HepG2 (cell line): ENCODE results near the gene DUS1L. TPM values are rescaled to one million over a fixed set of nuclear protein-coding genes. Genes with fewer than 3 reads are reported as not detected.

ENCODE experiments used
- ARHGAP35 ChIP-seq: sonication (generic); formaldehyde crosslinking; IDR thresholded peaks from 2 replicates; pipeline ENCODE4 v1.9.0; 2022; ENCODE audit warnings: mild to moderate bottlenecking, inconsistent platforms, moderate library complexity, missing genetic modification reagents, borderline replicate concordance
- CBFB ChIP-seq: sonication (generic); formaldehyde crosslinking; IDR thresholded peaks from 2 replicates; pipeline ENCODE4 v1.4.0; 2020; ENCODE audit warnings: missing genetic modification reagents
- ETV6 ChIP-seq: sonication (generic); formaldehyde crosslinking; conservative IDR thresholded peaks from 2 replicates; pipeline ENCODE4 v1.4.0; 2020; ENCODE audit warnings: missing genetic modification reagents
- FOXO1 ChIP-seq: sonication (generic); formaldehyde crosslinking; IDR thresholded peaks from 2 replicates; pipeline ENCODE4 v1.4.0; 2020; ENCODE audit warnings: missing genetic modification reagents
- HHEX ChIP-seq: IDR thresholded peaks from 2 replicates; pipeline ENCODE4 v1.6.1; 2016; ENCODE audit warnings: control low read depth
- HOXA9 ChIP-seq: sonication (generic); formaldehyde crosslinking; IDR thresholded peaks from 2 replicates; pipeline ENCODE4 v1.8.1; 2022; ENCODE audit warnings: missing genetic modification reagents, mild to moderate bottlenecking, moderate library complexity, borderline replicate concordance
- IKZF1 ChIP-seq: fragments of 450-650 bp; IDR thresholded peaks from 2 replicates; pipeline ENCODE4 v1.7.1; 2016
- KAT8 ChIP-seq: IDR thresholded peaks from 2 replicates; pipeline ENCODE4 v1.6.1; 2016; ENCODE audit warnings: missing genetic modification reagents, missing compliant biosample characterization
- KDM5B ChIP-seq: sonication (generic); formaldehyde crosslinking; IDR thresholded peaks from 2 replicates; pipeline ENCODE4 v1.4.0; 2020; ENCODE audit warnings: missing genetic modification reagents, mild to moderate bottlenecking, borderline replicate concordance
- KLF12 ChIP-seq: sonication (generic); formaldehyde crosslinking; IDR thresholded peaks from 2 replicates; pipeline ENCODE4 v1.4.0; 2020; ENCODE audit warnings: missing genetic modification reagents, borderline replicate concordance
- NFKBIZ ChIP-seq: IDR thresholded peaks from 2 replicates; pipeline ENCODE4 v1.6.1; 2018; ENCODE audit warnings: missing genetic modification reagents, missing compliant biosample characterization
- SMC3 ChIP-seq: IDR thresholded peaks from 2 replicates; pipeline ENCODE4 v1.6.1; 2011; ENCODE audit warnings: low read length, improper control_type of control experiment
- WIZ ChIP-seq: sonication (generic); formaldehyde crosslinking; IDR thresholded peaks from 2 replicates; pipeline ENCODE4 v1.5.1; 2020; ENCODE audit warnings: mild to moderate bottlenecking, missing genetic modification reagents
- ZFP82 ChIP-seq: sonication (generic); formaldehyde crosslinking; IDR thresholded peaks from 2 replicates; pipeline ENCODE4 v1.5.1; 2020; ENCODE audit warnings: mild to moderate bottlenecking, missing genetic modification reagents, borderline replicate concordance
- ZIK1 ChIP-seq: sonication (generic); formaldehyde crosslinking; IDR thresholded peaks from 2 replicates; pipeline ENCODE4 v1.5.0; 2020; ENCODE audit warnings: mild to moderate bottlenecking, low read depth, missing genetic modification reagents, borderline replicate concordance
- ZNF136 ChIP-seq: sonication (generic); formaldehyde crosslinking; IDR thresholded peaks from 2 replicates; pipeline ENCODE4 v1.8.1; 2022; ENCODE audit warnings: low read depth, mild to moderate bottlenecking, moderate library complexity, missing genetic modification reagents
- ZNF570 ChIP-seq: sonication (generic); formaldehyde crosslinking; IDR thresholded peaks from 2 replicates; pipeline ENCODE4 v1.4.0; 2020; ENCODE audit warnings: mild to moderate bottlenecking, missing genetic modification reagents, borderline replicate concordance
- ZNF776 ChIP-seq: sonication (generic); formaldehyde crosslinking; IDR thresholded peaks from 2 replicates; pipeline ENCODE4 v1.4.0; 2020; ENCODE audit warnings: mild to moderate bottlenecking, missing genetic modification reagents
- ZSCAN22 ChIP-seq: sonication (generic); formaldehyde crosslinking; IDR thresholded peaks from 2 replicates; pipeline ENCODE4 v1.4.0; 2020; ENCODE audit warnings: mild to moderate bottlenecking, missing genetic modification reagents
- polyA plus RNA-seq, 8 experiments: library from polyadenylated mRNA; depleted of rRNA in 3 of 8; stranded (reverse) in 7 of 8; unstranded in 1 of 8; fragments of >200 nt; fragmentation: Illumina TruSeq in 4 of 8; extraction: Trizol in 4 of 8; gene quantifications; 2 replicates each; pipeline versions ENCODE4 v1.2.1 to v1.2.3, GENCODE V29; 2011 to 2016; ENCODE audit warnings: low read depth in 4 of 8, missing spikeins in 1 of 8, mixed read lengths in 1 of 8; ENCODE audit not compliant: insufficient read depth in 1 of 8
- total RNA-seq, 5 experiments: library from RNA; depleted of rRNA; stranded (reverse); fragments of >200 nt; fragmentation: Illumina TruSeq; extraction: Trizol; gene quantifications; 2 replicates each; pipeline ENCODE4 v1.2.3, GENCODE V29; 2016; ENCODE audit warnings: low read depth in 1 of 5
- TF ChIP-seq, protein P1 (sequence below): fragments of 450-650 bp; IDR thresholded peaks from 2 replicates; pipeline ENCODE4 v1.6.1; 2016
- TF ChIP-seq, protein P2 (sequence below): sonication (generic); formaldehyde crosslinking; IDR thresholded peaks from 2 replicates; pipeline ENCODE4 v1.5.0; 2020; ENCODE audit warnings: missing genetic modification reagents, mild to moderate bottlenecking, borderline replicate concordance
- TF ChIP-seq, protein P3 (sequence below): IDR thresholded peaks from 2 replicates; pipeline ENCODE4 v1.6.1; 2016; ENCODE audit warnings: missing biosample characterization, missing genetic modification reagents, low read depth
- TF ChIP-seq, protein P4 (sequence below): sonication (generic); formaldehyde crosslinking; IDR thresholded peaks from 2 replicates; pipeline ENCODE4 v1.5.1; 2020; ENCODE audit warnings: mild to moderate bottlenecking, missing genetic modification reagents
- TF ChIP-seq, protein P5 (sequence below): sonication (generic); formaldehyde crosslinking; IDR thresholded peaks from 2 replicates; pipeline ENCODE4 v1.5.1; 2020; ENCODE audit warnings: missing genetic modification reagents, mild to moderate bottlenecking, borderline replicate concordance

DUS1L gene
- total and polyA plus RNA-seq, 2 of the 13 experiments (the other 11 are each of a cell fraction or from before 2014, with no cell fraction given), result 81.0 to 109 TPM

DNA sequence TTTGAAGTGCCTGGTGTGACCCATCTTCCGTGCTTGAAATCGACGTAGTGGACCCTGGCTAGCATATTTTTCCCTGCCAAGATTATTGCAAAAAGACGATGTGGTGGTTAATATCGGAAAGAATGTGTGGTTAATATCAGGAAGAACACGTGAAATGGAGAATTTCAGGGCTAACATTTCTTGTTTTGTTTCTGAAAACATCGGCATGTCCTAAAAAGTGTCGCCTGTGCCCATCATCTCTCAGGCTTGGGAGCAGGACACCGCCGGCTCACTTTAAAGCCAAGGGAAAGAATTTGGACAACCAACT is 27.8 kb downstream of the DUS1L start (continued):
- TF ChIP-seq ZNF136 (CRISPR knock-in tag) (peak; percentile 31; the same call in 1 of the 2 replicates), ZFP82 (CRISPR knock-in tag) (peak; percentile 14; the same call in 1 of the 2 replicates), KAT8 (peak; percentile 3; the same call in 1 of the 2 replicates), ETV6 (CRISPR knock-in tag) (no peak), HOXA9 (no peak), ARHGAP35 (CRISPR knock-in tag) (no peak), CBFB (CRISPR knock-in tag) (no peak), KLF12 (CRISPR knock-in tag) (no peak), IKZF1 (no peak), HHEX (CRISPR knock-in tag) (no peak), KDM5B (CRISPR knock-in tag) (no peak), SMC3 (no peak), ZNF570 (no peak), ZNF776 (CRISPR knock-in tag) (no peak), FOXO1 (CRISPR knock-in tag) (no peak), NFKBIZ (0 out of 2 replicates have a peak, but pooled peaks have one; percentile 6), ZSCAN22 (CRISPR knock-in tag) (no peak), WIZ (0 out of 2 replicates have a peak, but pooled peaks have one; percentile 3), ZIK1 (CRISPR knock-in tag) (no peak)
- TF ChIP-seq, protein P1, sequence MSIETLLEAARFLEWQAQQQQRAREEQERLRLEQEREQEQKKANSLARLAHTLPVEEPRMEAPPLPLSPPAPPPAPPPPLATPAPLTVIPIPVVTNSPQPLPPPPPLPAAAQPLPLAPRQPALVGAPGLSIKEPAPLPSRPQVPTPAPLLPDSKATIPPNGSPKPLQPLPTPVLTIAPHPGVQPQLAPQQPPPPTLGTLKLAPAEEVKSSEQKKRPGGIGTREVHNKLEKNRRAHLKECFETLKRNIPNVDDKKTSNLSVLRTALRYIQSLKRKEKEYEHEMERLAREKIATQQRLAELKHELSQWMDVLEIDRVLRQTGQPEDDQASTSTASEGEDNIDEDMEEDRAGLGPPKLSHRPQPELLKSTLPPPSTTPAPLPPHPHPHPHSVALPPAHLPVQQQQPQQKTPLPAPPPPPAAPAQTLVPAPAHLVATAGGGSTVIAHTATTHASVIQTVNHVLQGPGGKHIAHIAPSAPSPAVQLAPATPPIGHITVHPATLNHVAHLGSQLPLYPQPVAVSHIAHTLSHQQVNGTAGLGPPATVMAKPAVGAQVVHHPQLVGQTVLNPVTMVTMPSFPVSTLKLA, result no peak
- TF ChIP-seq, protein P2, sequence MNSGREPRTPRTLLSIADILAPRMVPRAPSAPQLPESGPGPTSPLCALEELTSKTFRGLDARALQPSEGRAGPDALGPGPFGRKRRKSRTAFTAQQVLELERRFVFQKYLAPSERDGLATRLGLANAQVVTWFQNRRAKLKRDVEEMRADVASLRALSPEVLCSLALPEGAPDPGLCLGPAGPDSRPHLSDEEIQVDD (CRISPR knock-in tag), result no peak
- TF ChIP-seq, protein P3, sequence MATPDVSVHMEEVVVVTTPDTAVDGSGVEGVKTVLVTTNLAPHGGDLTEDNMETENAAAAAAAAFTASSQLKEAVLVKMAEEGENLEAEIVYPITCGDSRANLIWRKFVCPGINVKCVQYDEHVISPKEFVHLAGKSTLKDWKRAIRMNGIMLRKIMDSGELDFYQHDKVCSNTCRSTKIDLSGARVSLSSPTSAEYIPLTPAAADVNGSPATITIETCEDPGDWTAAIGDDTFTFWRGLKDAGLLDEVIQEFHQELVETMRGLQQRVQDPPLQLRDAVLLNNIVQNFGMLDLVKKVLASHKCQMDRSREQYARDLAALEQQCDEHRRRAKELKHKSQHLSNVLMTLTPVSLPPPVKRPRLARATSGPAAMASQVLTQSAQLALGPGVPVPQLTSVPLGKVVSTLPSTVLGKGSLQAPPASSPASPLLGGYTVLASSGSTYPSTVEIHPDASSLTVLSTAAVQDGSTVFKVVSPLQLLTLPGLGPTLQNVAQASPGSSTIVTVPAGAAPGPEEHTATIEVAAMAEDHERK (CRISPR knock-in tag), result no peak
- TF ChIP-seq, protein P4, sequence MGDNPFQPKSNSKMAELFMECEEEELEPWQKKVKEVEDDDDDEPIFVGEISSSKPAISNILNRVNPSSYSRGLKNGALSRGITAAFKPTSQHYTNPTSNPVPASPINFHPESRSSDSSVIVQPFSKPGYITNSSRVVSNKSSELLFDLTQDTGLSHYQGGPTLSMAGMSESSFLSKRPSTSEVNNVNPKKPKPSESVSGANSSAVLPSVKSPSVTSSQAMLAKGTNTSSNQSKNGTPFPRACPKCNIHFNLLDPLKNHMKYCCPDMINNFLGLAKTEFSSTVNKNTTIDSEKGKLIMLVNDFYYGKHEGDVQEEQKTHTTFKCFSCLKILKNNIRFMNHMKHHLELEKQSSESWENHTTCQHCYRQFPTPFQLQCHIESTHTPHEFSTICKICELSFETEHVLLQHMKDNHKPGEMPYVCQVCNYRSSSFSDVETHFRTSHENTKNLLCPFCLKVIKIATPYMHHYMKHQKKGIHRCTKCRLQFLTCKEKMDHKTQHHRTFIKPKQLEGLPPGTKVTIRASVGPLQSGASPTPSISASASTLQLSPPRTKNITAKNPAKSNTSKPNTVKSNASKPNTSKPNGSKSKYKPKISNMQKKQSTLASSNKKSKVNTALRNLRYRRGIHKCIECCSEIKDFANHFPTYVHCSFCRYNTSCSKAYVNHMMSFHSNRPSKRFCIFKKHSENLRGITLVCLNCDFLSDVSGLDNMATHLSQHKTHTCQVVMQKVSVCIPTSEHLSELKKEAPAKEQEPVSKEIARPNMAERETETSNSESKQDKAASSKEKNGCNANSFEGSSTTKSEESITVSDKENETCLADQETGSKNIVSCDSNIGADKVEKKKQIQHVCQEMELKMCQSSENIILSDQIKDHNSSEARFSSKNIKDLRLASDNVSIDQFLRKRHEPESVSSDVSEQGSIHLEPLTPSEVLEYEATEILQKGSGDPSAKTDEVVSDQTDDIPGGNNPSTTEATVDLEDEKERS (CRISPR knock-in tag), result no peak
- TF ChIP-seq, protein P5, sequence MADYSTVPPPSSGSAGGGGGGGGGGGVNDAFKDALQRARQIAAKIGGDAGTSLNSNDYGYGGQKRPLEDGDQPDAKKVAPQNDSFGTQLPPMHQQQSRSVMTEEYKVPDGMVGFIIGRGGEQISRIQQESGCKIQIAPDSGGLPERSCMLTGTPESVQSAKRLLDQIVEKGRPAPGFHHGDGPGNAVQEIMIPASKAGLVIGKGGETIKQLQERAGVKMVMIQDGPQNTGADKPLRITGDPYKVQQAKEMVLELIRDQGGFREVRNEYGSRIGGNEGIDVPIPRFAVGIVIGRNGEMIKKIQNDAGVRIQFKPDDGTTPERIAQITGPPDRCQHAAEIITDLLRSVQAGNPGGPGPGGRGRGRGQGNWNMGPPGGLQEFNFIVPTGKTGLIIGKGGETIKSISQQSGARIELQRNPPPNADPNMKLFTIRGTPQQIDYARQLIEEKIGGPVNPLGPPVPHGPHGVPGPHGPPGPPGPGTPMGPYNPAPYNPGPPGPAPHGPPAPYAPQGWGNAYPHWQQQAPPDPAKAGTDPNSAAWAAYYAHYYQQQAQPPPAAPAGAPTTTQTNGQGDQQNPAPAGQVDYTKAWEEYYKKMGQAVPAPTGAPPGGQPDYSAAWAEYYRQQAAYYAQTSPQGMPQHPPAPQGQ (CRISPR knock-in tag), result no peak
